ENCODE results near the gene TFF3.

DNA sequence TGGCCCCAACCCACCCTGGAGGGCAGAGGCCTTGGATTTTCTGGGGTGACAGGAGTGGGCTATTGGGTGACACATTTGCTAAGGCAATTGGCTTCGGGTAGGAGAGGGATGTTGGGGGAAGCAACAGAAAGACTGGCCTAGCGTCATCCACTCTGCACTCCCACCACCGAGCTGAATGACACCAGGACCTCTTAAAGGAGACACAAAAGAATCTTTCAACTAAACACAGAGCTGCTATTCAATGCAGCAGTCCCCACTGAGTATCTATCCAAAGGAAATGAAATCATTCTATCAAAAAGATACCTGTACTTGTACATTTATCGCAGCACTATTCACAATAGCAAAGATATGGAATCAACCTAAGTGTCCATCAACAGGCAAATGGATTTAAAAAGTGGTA lies 29.4 kb upstream of the TFF3 start:
- TF ChIP-seq, protein P1, sequence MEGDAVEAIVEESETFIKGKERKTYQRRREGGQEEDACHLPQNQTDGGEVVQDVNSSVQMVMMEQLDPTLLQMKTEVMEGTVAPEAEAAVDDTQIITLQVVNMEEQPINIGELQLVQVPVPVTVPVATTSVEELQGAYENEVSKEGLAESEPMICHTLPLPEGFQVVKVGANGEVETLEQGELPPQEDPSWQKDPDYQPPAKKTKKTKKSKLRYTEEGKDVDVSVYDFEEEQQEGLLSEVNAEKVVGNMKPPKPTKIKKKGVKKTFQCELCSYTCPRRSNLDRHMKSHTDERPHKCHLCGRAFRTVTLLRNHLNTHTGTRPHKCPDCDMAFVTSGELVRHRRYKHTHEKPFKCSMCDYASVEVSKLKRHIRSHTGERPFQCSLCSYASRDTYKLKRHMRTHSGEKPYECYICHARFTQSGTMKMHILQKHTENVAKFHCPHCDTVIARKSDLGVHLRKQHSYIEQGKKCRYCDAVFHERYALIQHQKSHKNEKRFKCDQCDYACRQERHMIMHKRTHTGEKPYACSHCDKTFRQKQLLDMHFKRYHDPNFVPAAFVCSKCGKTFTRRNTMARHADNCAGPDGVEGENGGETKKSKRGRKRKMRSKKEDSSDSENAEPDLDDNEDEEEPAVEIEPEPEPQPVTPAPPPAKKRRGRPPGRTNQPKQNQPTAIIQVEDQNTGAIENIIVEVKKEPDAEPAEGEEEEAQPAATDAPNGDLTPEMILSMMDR (IDR thresholded peaks at IDR 0.05) = no peak
- TF ChIP-seq POLR2A (IDR thresholded peaks at IDR 0.05) = no peak

Measured in lower leg skin (tissue), 3 donors.